Measurements from ENCODE around the gene NNT.
"Not testable (repeated sequence)": the region's sequence is repeated elsewhere in the genome, so short reads cannot be mapped to it uniquely, and the experiment has no call there.

Gene NNT

DNA sequence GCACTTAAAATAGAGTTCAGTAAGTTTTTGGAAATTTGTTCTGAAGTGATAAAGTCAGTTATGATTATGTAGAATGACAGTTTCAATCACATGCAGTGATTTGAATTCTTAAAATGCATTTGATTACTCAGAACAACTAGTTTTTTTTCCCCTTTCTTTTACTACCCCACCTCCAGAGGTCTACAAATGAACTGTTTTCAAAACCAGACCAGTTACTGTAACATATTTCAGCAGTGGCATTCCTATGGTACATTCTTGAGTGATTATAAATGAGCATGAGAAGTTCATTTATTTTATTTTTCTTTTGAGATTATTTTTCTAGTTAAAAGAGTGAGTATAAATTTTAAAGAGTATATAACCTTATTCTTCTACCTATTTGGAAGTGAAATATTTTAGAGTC lies 71.6 kb downstream of the NNT start:
- DNase-seq = no peak

DNA sequence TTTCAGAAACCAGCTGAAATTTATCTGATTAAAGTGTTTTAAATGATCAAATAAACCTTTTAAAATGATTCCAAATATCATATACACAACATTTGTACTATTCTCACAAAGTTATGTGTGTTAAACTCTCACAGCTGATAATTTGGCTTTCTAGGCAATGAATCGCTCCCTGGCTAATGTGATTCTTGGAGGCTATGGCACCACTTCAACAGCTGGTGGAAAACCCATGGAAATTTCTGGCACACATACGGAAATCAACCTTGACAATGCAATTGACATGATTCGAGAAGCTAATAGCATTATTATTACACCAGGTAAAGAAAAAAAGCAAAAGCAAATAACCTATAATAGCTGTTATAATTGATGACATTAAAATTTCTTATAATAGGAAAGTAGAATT lies 72.4 kb downstream of the NNT start:
- no peak for DNase-seq

DNA sequence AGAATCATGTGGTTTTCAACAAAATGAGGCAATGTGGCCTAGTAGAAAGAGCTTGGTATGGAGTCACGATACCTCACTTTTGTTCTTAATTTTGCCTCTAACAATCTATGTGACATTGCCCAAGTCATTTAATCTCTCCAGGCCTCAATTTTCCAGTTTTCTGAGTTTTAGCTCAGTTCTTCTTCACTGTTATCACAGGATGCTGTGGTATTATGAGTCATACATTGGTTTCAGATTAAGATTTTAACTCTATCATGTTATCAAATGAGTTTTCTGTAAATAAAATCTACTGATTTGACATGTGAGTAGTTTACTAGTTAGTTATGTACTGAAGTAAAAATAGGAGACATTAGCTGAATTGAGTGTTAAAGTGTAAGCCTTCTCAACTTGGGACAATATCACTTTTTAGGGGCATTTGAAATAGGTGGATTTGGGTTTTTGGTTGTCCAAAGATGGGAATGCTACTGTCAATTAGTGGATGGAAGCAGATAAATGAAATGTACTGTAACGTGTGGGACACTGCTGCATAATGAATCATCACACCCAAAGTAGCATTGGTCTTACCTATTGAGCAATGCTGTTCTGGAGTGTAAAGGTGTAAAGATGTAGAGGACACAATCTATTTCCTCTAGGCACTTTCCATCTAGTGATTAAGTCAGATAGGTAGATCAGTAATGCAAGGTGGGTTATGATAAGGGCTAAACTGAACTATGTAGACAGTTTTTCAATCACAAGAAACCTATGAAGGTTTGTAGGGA lies 73.3 kb downstream of the NNT start:
- DNase-seq = no peak

DNA sequence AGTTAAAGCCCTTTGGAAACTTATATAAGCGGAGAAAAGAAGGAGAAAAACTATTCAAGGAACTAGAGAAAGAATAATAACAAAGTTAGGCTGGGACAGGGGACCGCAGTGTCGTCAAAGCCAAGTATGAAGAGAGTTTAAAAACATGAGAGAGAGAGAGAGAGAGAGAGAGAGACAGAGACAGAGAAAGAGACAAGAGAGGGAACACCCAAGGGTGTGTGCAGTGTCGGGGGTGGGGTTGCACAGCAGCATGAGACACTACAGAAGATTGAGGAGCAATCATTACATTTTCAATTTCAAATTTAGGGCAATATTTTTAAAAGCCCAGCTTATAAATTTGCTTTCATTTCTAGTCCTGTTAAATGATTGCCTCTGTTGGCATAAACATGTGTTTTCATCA lies 74.3 kb downstream of the NNT start:
- no peak for DNase-seq

DNA sequence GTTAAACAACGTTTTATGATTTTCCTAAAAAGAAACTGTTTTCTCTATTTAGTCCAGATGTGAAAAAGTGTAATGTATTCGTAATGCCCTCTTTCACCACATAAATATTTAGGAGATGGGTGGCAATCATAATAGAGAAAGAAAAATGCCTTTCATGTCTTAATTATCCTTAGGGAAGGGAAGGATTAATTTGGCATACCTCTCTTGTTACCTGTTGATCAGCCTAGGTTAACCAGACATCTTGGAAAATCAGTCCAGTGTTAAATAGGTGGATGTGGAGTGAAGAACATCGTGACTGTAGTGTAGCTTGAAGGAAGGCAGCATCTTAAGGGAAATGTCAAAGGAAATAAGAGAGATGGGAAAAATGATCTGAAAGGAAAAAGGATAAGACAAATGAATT lies 76.2 kb downstream of the NNT start:
- no peak for DNase-seq

- no peak for DNase-seq
Observed at GRCh38 chr5:43680286-43680685, 77.3 kb downstream of the NNT start.

GRCh38 chr5:43683884-43684471 lies 81.0 kb downstream of the NNT start:
- no peak for DNase-seq

DNA sequence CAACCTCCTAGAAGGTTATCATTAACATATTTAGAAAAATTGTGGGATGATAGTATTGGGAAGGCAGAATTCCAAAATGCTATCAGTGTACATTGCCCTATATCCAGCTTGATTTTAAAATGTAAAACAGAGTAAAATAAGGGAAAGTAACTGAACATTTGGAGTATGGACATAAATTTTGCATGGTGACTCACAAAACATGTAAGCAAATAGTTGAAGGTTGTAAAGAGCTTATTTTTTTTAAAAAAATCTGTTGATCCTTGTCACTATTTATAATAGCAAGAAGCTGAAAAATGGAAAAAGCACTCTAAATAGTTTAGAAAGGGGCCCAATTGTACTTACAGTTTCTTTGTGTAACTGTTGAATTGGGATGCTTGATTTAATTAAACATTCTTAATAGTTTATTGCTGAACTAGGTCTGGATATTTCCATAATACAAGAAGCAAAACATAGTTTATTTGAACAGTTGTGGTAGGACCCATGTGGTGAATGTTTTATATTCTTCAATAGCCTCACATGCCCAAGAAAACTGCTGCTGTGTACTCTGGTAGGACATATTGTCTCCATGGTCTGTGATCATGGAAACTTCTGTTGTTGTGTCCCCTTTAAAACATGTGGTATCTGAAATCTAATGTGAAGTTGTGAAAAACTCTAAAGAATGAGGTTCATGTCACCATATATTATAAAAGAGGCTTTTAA lies 82.4 kb downstream of the NNT start:
- DNase-seq = no peak

GRCh38 chr5:43687275-43687674 lies 84.3 kb downstream of the NNT start:
- no peak for DNase-seq

DNA sequence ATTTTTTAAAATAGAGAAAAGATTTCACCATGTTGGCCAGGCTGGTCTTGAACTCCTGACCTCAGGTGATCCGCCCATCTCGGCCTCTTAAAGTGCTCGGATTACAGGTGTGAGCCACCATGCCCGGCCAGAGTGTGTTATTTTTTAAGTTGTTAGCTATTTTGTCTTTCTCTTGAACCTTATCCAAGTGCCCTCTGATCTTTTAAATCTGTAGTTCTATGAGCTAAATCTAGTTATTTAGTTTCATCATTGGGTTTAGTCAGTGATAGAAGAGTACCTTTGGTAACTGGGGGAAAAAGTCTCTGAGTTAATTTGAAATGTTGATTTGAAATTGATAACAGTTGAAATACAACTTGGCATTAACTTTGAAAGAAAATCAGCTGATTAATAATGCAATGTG lies 88.3 kb downstream of the NNT start:
- DNase-seq = no peak

- no peak for DNase-seq
Observed at GRCh38 chr5:43691893-43692292, 88.9 kb downstream of the NNT start.

DNA sequence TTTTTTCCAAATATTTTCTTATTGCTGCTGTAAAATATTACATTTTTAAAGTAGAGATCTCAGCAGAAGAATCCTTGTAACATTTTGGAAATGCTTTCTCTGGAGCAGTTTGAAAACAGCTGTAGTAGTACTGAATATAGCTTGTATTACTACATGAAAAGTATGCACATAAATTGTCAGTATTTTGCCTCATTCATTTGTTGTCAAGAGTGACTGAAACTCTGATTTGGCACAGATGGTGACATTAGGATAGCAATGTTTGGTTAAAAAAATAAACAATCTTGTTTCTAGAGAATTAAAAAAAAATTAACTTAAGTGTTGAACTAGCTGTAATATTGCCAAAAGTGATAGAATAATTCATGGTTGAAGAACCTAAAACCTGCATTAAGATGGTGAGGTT lies 90.4 kb downstream of the NNT start:
- DNase-seq = no peak

- no peak for DNase-seq
Observed at GRCh38 chr5:43694027-43694426, 91.0 kb downstream of the NNT start.

GRCh38 chr5:43696444-43696843 lies 93.5 kb downstream of the NNT start:
- DNase-seq = not testable (repeated sequence)

DNA sequence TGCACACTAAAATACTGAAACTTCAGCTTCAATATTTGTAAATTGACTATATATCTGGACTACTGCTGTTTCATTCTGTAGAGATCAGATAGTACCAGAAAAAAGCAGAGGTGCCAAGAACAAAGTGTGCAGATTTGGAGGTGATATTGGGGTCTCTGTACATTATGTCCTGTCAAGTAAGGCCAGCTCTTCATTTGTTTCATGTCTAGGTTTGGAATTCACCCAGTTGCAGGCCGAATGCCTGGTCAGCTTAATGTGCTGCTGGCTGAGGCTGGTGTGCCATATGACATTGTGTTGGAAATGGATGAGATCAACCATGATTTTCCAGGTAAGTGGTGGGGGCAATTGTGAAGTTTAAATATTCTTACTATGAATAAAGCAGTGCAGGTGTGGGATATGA lies 96.9 kb downstream of the NNT start:
- DNase-seq = no peak

DNA sequence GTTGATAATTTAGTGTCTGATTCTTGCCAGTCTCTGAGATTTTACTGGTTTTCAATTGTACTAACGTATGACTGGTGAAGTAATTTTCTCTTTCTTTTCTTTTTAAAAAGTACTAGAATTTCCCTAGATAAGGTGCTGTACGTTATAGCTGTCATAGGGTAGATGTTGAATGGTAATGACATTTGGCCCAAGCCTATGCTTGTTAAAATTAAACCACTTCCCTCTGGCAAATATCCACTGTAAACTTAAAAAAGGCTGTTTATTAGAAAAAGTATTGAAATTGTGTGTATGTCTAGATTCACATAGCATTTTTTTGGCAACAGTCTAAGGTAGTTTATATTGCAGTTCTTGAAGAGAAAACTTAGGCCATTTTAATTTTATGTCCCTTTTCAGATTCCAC lies 97.6 kb downstream of the NNT start:
- DNase-seq = no peak

- DNase-seq = no peak
Observed at GRCh38 chr5:43701227-43701626, 98.2 kb downstream of the NNT start.

GRCh38 chr5:43702293-43702692 lies 99.3 kb downstream of the NNT start:
- no peak for DNase-seq

DNA sequence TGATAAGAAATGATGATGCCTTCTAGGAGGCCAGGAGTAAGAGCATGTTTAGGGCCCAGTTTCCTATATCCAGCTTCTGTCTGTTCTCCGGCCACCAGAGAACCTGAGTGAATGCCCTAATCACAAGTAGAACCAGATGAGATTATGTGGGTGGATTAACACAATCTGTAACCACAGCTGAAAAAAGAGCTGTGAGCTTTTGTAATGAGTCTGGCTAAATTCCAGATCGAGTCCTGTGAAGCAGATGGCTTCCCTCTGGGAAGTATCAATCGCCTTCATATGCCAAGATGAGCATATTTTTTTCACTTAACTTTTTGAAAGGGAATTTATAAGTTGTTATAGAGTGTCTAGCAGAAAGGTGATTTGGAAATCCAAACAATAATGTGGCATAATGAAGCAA lies 99.8 kb downstream of the NNT start:
- DNase-seq = no peak

DNA sequence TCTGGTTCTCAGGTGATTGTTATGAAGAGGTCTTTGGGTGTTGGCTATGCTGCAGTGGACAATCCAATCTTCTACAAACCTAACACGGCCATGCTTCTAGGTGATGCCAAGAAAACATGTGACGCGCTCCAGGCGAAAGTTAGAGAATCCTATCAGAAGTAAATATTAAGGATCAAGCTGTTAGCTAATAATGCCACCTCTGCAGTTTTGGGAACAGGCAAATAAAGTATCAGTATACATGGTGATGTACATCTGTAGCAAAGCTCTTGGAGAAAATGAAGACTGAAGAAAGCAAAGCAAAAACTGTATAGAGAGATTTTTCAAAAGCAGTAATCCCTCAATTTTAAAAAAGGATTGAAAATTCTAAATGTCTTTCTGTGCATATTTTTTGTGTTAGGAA lies 101.3 kb downstream of the NNT start:
- no peak for DNase-seq

GRCh38 chr5:43706576-43706975 lies 103.6 kb downstream of the NNT start:
- DNase-seq = not testable (repeated sequence)

DNA sequence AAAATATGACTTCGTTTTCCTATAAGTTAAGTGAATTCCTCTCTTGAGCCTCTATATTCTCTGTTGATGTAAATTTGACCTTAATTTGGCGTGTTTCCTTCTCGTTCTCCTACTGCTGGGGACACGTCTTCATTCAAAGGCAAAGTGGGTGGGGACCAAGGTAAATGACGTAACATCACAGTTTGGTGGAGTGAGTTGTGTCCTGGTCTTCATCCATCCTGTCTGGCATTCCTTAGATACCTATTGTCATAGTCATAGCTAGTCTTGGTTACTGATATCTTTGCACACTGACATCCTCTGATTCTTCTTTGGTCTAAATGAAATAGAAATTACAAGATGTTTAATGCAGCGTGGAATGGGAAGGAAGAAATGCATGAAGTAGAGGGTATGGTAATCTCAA lies 108.5 kb downstream of the NNT start:
- DNase-seq = no peak

DNA sequence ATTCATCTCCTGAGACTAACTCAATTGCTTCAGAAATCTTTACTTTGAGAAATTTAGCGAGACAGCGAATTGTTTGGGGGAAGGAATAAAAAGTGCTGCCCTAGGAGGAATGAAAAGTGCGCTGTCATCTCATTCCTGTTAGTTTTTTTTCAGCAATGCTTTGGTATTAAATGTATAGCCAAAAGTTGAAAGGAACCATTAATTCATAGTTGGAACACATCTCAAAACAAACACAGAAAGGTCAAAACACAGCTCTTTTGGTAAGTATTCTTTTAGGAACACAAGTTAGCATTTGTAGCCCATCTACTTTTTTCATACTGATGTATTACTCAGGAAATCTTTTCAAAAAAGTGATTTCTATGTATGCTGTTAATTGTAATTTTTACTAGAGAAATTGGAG lies 109.1 kb downstream of the NNT start:
- DNase-seq = no peak

- not testable (repeated sequence) for DNase-seq
Observed at GRCh38 chr5:43719783-43720182, 116.8 kb downstream of the NNT start.

All from hippocampal formation (tissue), 2 donors.